Uterus (tissue), 4 donors: ENCODE measurements around the gene CYSRT1. TPM values are rescaled to one million over a fixed set of nuclear protein-coding genes. Genes with fewer than 3 reads are reported as not detected.

Experiments
- DNase-seq, 2 donors: peaks; one replicate each; pipeline ENCODE4 v3.0.0-alpha.2; 2019 to 2020
- H3K27ac ChIP-seq, 2 donors: fragments of 200-600 bp; sonication (generic); 1 replicate in 1 of 2; 2 replicates in 1 of 2; pipeline ENCODE4 v1.5.1; 2016 to 2018
- H3K27me3 ChIP-seq, 2 donors: fragments of 200-600 bp; sonication (generic); one replicate each; pipeline ENCODE4 v1.5.1; 2018 to 2019; ENCODE audit warnings: control low read depth in 1 of 2
- H3K36me3 ChIP-seq, 2 donors: fragments of 200-600 bp; sonication (generic); one replicate each; pipeline ENCODE4 v1.5.1; 2019; ENCODE audit warnings: control low read depth in 1 of 2
- H3K4me1 ChIP-seq, 2 donors: fragments of 200-600 bp; sonication (generic); one replicate each; pipeline ENCODE4 v1.5.1; 2018 to 2019; ENCODE audit warnings: control low read depth in 1 of 2
- H3K4me3 ChIP-seq, 2 donors: fragments of 200-600 bp; sonication (generic); 1 replicate in 1 of 2; 2 replicates in 1 of 2; pipeline ENCODE4 v1.5.1; 2018 to 2019; ENCODE audit warnings: mild to moderate bottlenecking in 1 of 2
- H3K9me3 ChIP-seq, 2 donors: fragments of 200-600 bp; sonication (generic); one replicate each; pipeline ENCODE4 v1.5.1; 2019; ENCODE audit warnings: control low read depth in 1 of 2
- POLR2A ChIP-seq, 2 donors: fragments of 450-650 bp; IDR thresholded peaks; one replicate each; pipeline ENCODE4 v1.6.1; 2016; ENCODE audit warnings: antibody characterized with exemption in 2 of 2, mild to moderate bottlenecking in 1 of 2, moderate library complexity in 1 of 2
- intact Hi-C: fragments of 100-400 bp; cut with DNase I; formaldehyde crosslinking; loops from one replicate; pipeline ENCODE4 v1.15.1; 2023; ENCODE audit warnings: low total_unique reads
- total RNA-seq, 4 donors: library from RNA; depleted of rRNA in 3 of 4; stranded (reverse); fragments of >200 nt in 3 of 4; gene quantifications; one replicate each; pipeline versions ENCODE4 v1.1.0 to v1.2.4, GENCODE V29; 2014 to 2023
- TF ChIP-seq, protein P1 (sequence below), 4 experiments: fragments of 200-600 bp in 2 of 4; fragments of 450-650 bp in 2 of 4; sonication (generic) in 2 of 4; IDR thresholded peaks; one replicate each; pipeline ENCODE4 v1.5.1; 2016 to 2019; ENCODE audit warnings: antibody characterized with exemption in 4 of 4, mild to moderate bottlenecking in 2 of 4, moderate library complexity in 1 of 4
- donor health status: DM: yes; HTN: yes; CAD: no.

Gene CYSRT1
- total RNA-seq, 4 donors from 2014 or later = 0.34 TPM; not detected in 3

DNA sequence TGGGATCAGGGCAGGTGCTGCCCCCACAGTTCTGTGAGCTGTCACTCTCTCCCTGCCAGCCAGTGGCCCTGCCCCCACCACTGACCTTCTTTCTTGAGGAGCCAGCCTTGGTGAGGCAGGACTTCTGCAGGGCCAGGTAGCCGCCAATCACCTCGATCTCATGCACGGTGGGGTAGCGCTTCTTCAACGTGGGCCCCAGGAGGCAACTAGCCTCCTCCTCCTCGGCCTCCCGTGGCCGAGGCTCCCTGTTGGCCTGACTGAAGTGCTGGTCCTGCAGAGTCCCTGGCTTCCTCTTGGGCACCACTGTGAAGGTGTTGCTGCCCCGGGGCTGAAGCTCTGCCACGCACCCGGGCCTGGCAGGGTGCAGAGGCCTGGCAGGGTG, 26.1 kb upstream of the CYSRT1 start:
- DNase-seq = no peak
- intact Hi-C loops = no loop called here
- TF ChIP-seq, protein P1, sequence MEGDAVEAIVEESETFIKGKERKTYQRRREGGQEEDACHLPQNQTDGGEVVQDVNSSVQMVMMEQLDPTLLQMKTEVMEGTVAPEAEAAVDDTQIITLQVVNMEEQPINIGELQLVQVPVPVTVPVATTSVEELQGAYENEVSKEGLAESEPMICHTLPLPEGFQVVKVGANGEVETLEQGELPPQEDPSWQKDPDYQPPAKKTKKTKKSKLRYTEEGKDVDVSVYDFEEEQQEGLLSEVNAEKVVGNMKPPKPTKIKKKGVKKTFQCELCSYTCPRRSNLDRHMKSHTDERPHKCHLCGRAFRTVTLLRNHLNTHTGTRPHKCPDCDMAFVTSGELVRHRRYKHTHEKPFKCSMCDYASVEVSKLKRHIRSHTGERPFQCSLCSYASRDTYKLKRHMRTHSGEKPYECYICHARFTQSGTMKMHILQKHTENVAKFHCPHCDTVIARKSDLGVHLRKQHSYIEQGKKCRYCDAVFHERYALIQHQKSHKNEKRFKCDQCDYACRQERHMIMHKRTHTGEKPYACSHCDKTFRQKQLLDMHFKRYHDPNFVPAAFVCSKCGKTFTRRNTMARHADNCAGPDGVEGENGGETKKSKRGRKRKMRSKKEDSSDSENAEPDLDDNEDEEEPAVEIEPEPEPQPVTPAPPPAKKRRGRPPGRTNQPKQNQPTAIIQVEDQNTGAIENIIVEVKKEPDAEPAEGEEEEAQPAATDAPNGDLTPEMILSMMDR (IDR thresholded peaks at IDR 0.05) = no peak
- no peak for TF ChIP-seq POLR2A (IDR thresholded peaks at IDR 0.05)
- Histone ChIP-seq H3K27ac (no peak overlapping the region), H3K27me3 (no peaks in the 10 kb centered on the region), H3K4me1 (peaks cover 12 to 17% of the 10 kb centered on the region in 2 donors), H3K36me3 (no peaks in the 10 kb centered on the region), H3K9me3 (no peaks in the 10 kb centered on the region), H3K4me3 (peak overlapping the region in 1 of 2 donors; percentile 38)

- DNase-seq = no peak
- Histone ChIP-seq H3K27ac (no peak overlapping the region), H3K4me1 (peaks cover 19 to 22% of the 10 kb centered on the region in 2 donors), H3K9me3 (no peaks in the 10 kb centered on the region), H3K4me3 (peak overlapping the region in 1 of 2 donors; percentile 38), H3K27me3 (no peaks in the 10 kb centered on the region), H3K36me3 (no peaks in the 10 kb centered on the region)
- intact Hi-C loops = no loop called here
- TF ChIP-seq, protein P1 (IDR thresholded peaks at IDR 0.05) = no peak
- no peak for TF ChIP-seq POLR2A (IDR thresholded peaks at IDR 0.05)
These were observed 25.4 kb upstream of the CYSRT1 start for GRCh38 chr9:137199411-137200121.

- Histone ChIP-seq H3K27me3 (no peaks in the 10 kb centered on the region), H3K4me1 (peaks cover 20 to 26% of the 10 kb centered on the region in 2 donors), H3K9me3 (no peaks in the 10 kb centered on the region), H3K36me3 (no peaks in the 10 kb centered on the region), H3K4me3 (peak within 1 kb of the TSS; percentile 54 to 57), H3K27ac (peak within 1 kb of the TSS; percentile 50 to 73)
- intact Hi-C loops = no loop called here
- TF ChIP-seq POLR2A (IDR thresholded peaks at IDR 0.05) = peak; percentile 81 to 89
- TF ChIP-seq, protein P1 (IDR thresholded peaks at IDR 0.05) = no peak
- DNase-seq = peak; percentile 99
These were observed 24.4 kb upstream of the CYSRT1 start, which contains the start of gene TPRN for GRCh38 chr9:137200311-137201204. TPRN (minus strand) TSS chr9:137200741; CDS start chr9:137200711, 30 bp downstream.

- intact Hi-C loops = no loop called here
- Histone ChIP-seq H3K27me3 (no peaks in the 10 kb centered on the region), H3K36me3 (no peaks in the 10 kb centered on the region), H3K4me3 (peak overlapping the region; percentile 50 to 54), H3K9me3 (no peaks in the 10 kb centered on the region), H3K4me1 (peaks cover 21 to 26% of the 10 kb centered on the region in 2 donors), H3K27ac (peak overlapping the region in 1 of 2 donors; percentile 73)
- DNase-seq = no peak
- TF ChIP-seq, protein P1 (IDR thresholded peaks at IDR 0.05) = no peak
- TF ChIP-seq POLR2A (IDR thresholded peaks at IDR 0.05) = no peak
These were observed 23.6 kb upstream of the CYSRT1 start for GRCh38 chr9:137201205-137201868.
